Upper lobe of left lung (tissue), 6 donors: ENCODE results near the gene KANSL1. TPM values are rescaled to one million over a fixed set of nuclear protein-coding genes. Genes with fewer than 3 reads are reported as not detected.
"Not testable (repeated sequence)": the region's sequence is repeated elsewhere in the genome, so short reads cannot be mapped to it uniquely, and the experiment has no call there.

Experiments used
- ATAC-seq, 2 donors: fragments of 200-7000 bp; cut with Tn5 transposase; one replicate each; pipeline ENCODE4 v1.9.1; 2022; ENCODE audit warnings: mild to moderate bottlenecking in 2 of 2, moderate library complexity in 2 of 2; ENCODE audit not compliant: low FRiP score in 2 of 2
- DNase-seq, 2 donors: peaks; one replicate each; pipeline ENCODE4 v3.0.0-alpha.2; 2019 to 2020
- H3K27ac ChIP-seq, 4 donors: fragments of 200-600 bp; sonication (generic); one replicate each; pipeline ENCODE4 v1.5.1; 2016 to 2019
- H3K27me3 ChIP-seq, 4 donors: fragments of 200-600 bp; sonication (generic); one replicate each; pipeline ENCODE4 v1.5.1; 2017 to 2019
- H3K36me3 ChIP-seq, 4 donors: fragments of 200-600 bp; sonication (generic); one replicate each; pipeline ENCODE4 v1.5.1; 2016 to 2019
- H3K4me1 ChIP-seq, 4 donors: fragments of 200-600 bp; sonication (generic); one replicate each; pipeline ENCODE4 v1.5.1; 2018 to 2019
- H3K4me3 ChIP-seq, 4 donors: fragments of 200-600 bp; sonication (generic); one replicate each; pipeline ENCODE4 v1.5.1; 2017 to 2019; ENCODE audit warnings: mild to moderate bottlenecking in 2 of 4, moderate library complexity in 1 of 4
- H3K9me3 ChIP-seq, 4 donors: fragments of 200-600 bp; sonication (generic); one replicate each; pipeline ENCODE4 v1.5.1; 2018 to 2019
- EP300 ChIP-seq, 4 donors: sonication (generic); formaldehyde crosslinking; IDR thresholded peaks; one replicate each; pipeline ENCODE4 v1.5.1; 2017; ENCODE audit warnings: antibody characterized with exemption in 4 of 4, control low read depth in 2 of 4
- POLR2A ChIP-seq, 4 donors: fragments of 450-650 bp; IDR thresholded peaks; one replicate each; pipeline ENCODE4 v1.5.1; 2016 to 2017; ENCODE audit warnings: antibody characterized with exemption in 4 of 4, mild to moderate bottlenecking in 2 of 4
- POLR2AphosphoS5 ChIP-seq, 2 donors: sonication (generic); formaldehyde crosslinking; IDR thresholded peaks; one replicate each; pipeline ENCODE4 v1.5.1; 2017; ENCODE audit warnings: antibody characterized with exemption in 2 of 2
- WGBS, 2 donors: methylation state at CpG; one replicate each; pipeline ENCODE4 v1.1.5; 2017 to 2018; 5-methylcytosine and 5-hydroxymethylcytosine counted together
- total RNA-seq, 6 donors: library from RNA; depleted of rRNA in 4 of 6; stranded (reverse); fragments of >200 nt in 4 of 6; gene quantifications; one replicate each; pipeline versions ENCODE4 v1.1.0 to v1.2.1, GENCODE V29; 2016 to 2021
- TF ChIP-seq, protein P1 (sequence below), 6 experiments: fragments of 450-650 bp in 4 of 6; fragments of 200-600 bp in 2 of 6; sonication (generic) in 2 of 6; IDR thresholded peaks; one replicate each; pipeline ENCODE4 v1.5.1; 2016 to 2019; ENCODE audit warnings: antibody characterized with exemption in 6 of 6
- donor health status: DM: no; HTN: no; CAD: no; lungs with moderate emphysema.
- donor health status: DM: no; HTN: yes; CAD: no; lungs with severe emphysema.

Gene KANSL1
- total RNA-seq, 6 donors from 2014 or later, result 60.5 to 294 (median 108) TPM

DNA sequence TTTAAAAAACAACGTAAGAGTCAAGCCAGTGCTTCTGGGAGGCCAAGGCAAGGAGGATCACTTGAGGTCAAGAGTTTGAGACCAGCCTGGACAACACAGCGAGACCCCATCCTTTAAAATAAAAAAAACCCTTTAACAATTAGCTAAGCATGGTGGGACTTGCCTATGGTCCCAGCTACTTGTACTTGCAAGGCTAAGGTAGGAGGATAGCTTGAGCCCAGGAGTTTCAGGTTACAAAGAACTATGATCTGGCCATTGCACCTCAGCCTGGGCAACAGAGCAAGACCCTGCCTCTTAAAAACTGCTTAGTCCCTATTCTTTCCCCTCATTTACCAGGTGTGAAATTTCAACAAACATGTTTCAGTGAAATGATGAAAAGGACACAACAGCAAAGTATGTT, 104.6 kb downstream of the KANSL1 start:
- Histone ChIP-seq H3K27ac (no peak overlapping the region), H3K4me1 (peaks cover 0 to 13% (median 3%) of the 10 kb centered on the region in 4 donors)

DNA sequence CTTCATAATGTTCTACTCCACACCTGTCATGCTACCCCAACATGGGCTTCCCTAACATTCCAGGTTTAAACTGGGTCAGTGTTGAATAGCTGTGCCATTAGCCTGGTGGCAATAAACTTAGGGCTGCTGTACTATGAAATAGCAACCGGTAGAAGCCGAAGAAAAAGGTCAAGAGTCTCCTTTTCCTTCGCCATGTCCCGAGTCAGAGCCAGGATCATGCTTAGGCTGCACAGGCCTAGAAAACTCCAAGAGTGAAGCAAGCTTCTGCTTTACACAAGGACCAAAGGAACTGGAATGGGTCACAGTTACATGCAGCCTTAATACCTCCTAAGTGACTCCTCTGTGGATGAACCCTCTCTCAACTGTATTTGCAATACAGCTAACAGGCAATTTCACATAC, 105.4 kb downstream of the KANSL1 start:
- not testable (repeated sequence) for ATAC-seq, H3K36me3 ChIP-seq, H3K27me3 ChIP-seq, DNase-seq, H3K27ac ChIP-seq, H3K4me3 ChIP-seq, H3K9me3 ChIP-seq
- peaks cover 0 to 13% (median 8%) of the 10 kb centered on the region in 4 donors for H3K4me1 ChIP-seq
- WGBS, 2 donors, result 97 to 100% methylated on average over 4 of the region's 4 CpGs

More for the DNA sequence above, 104.6 kb downstream of the KANSL1 start:
- TF ChIP-seq, protein P1, sequence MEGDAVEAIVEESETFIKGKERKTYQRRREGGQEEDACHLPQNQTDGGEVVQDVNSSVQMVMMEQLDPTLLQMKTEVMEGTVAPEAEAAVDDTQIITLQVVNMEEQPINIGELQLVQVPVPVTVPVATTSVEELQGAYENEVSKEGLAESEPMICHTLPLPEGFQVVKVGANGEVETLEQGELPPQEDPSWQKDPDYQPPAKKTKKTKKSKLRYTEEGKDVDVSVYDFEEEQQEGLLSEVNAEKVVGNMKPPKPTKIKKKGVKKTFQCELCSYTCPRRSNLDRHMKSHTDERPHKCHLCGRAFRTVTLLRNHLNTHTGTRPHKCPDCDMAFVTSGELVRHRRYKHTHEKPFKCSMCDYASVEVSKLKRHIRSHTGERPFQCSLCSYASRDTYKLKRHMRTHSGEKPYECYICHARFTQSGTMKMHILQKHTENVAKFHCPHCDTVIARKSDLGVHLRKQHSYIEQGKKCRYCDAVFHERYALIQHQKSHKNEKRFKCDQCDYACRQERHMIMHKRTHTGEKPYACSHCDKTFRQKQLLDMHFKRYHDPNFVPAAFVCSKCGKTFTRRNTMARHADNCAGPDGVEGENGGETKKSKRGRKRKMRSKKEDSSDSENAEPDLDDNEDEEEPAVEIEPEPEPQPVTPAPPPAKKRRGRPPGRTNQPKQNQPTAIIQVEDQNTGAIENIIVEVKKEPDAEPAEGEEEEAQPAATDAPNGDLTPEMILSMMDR (IDR thresholded peaks at IDR 0.05), result no peak
- no peak for TF ChIP-seq POLR2A (IDR thresholded peaks at IDR 0.05)
- TF ChIP-seq POLR2AphosphoS5 (IDR thresholded peaks at IDR 0.05), result no peak
- TF ChIP-seq EP300 (IDR thresholded peaks at IDR 0.05), result no peak
- Histone ChIP-seq H3K36me3 (peaks cover 0 to 8% (median 0%) of the 10 kb centered on the region in 4 donors), H3K4me3 (no peak overlapping the region), H3K9me3 (no peaks in the 10 kb centered on the region), H3K27me3 (no peaks in the 10 kb centered on the region)
- no peak for DNase-seq
- no peak for ATAC-seq
- 82 to 87% methylated on average over 2 of the region's 2 CpGs for WGBS, 2 donors

DNA sequence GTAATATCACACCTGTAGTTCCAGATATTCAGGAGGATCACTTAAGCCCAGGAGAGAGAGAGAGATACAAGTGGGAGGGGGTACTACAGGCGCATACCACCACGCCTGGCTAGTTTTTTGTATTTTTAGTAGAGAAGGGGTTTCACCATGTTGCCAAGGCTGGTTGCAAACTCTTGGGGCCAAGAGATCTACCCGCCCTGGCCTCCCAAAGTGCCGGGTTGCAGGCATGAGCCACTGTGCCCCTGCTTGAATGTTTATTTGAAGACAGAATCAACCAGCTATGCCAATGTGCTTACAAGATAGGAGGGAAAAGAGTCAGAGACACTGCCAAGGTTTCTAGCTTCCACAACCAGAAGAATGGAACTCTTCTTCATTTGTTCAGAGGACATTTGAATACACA, 106.4 kb downstream of the KANSL1 start:
- H3K4me3 ChIP-seq, result no peak overlapping the region
- TF ChIP-seq EP300 (IDR thresholded peaks at IDR 0.05) (no peak), POLR2AphosphoS5 (IDR thresholded peaks at IDR 0.05) (no peak)
- ATAC-seq (no peak), DNase-seq (no peak)
- peaks cover 0 to 21% (median 16%) of the 10 kb centered on the region in 4 donors for H3K4me1 ChIP-seq
- H3K27me3 ChIP-seq, result no peaks in the 10 kb centered on the region
- no peak overlapping the region for H3K27ac ChIP-seq
- H3K9me3 ChIP-seq, result no peaks in the 10 kb centered on the region
- peaks cover 0 to 11% (median 0%) of the 10 kb centered on the region in 4 donors for H3K36me3 ChIP-seq
- WGBS, 2 donors, result 92 to 97% methylated on average over 4 of the region's 4 CpGs

DNA sequence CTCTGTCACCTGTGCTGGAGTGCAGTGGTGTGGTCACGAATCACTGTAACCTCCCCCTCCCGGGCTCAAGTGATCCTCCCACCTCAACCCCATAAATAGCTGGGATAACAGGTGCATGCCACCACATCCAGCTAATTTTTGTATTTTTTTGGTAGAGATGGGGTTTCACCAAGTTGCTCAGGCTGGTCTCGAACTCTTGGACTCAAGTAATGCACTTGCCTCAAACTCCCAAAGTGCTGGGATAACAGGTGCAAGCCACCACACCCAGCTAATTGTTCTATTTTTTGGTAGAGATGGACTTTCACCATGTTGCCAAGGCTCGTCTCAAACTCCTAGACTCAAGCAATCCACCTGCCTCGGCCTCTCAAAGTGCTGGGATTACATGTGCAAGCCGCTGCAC, 107.7 kb downstream of the KANSL1 start:
- Histone ChIP-seq H3K9me3 (no peaks in the 10 kb centered on the region), H3K4me3 (no peak overlapping the region), H3K27me3 (no peaks in the 10 kb centered on the region), H3K27ac (no peak overlapping the region), H3K4me1 (peaks cover 0 to 21% (median 16%) of the 10 kb centered on the region in 4 donors), H3K36me3 (peaks cover 0 to 14% (median 0%) of the 10 kb centered on the region in 4 donors)
- WGBS, 2 donors, result 95 to 96% methylated on average over 6 of the region's 6 CpGs
- ATAC-seq (no peak), DNase-seq (no peak)
- TF ChIP-seq, protein P1 (IDR thresholded peaks at IDR 0.05), result no peak
- TF ChIP-seq POLR2A (IDR thresholded peaks at IDR 0.05) (no peak), POLR2AphosphoS5 (IDR thresholded peaks at IDR 0.05) (no peak), EP300 (IDR thresholded peaks at IDR 0.05) (no peak)

DNA sequence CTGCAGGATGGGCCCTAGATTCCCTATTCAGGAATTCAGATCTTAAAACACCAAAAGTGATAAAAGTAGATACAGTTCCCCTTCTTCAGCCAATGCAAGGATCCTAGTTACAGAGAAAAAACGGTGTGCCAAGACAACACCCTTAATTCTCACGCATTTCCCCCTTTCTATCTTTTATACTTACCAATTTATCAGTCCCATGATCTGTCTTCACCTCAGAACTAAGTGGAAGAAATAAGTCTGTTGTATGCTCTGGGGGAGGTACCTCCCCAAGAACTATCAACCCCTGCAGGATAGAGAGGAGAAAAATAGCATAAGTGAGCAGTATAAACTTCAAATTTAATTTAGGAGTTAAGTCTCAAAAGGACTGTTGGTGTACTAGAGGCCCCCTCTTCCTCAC, 111.0 kb downstream of the KANSL1 start:
- peaks cover 0 to 12% (median 0%) of the 10 kb centered on the region in 4 donors for H3K36me3 ChIP-seq
- no peak overlapping the region for H3K4me3 ChIP-seq
- peaks cover 4 to 28% (median 9%) of the 10 kb centered on the region in 4 donors for H3K4me1 ChIP-seq
- ATAC-seq, result no peak
- H3K27me3 ChIP-seq, result no peaks in the 10 kb centered on the region
- H3K27ac ChIP-seq, result no peak overlapping the region
- no peaks in the 10 kb centered on the region for H3K9me3 ChIP-seq
- 80 to 81% methylated on average over 2 of the region's 2 CpGs for WGBS, 2 donors
- DNase-seq, result no peak
- TF ChIP-seq POLR2AphosphoS5 (IDR thresholded peaks at IDR 0.05) (no peak), EP300 (IDR thresholded peaks at IDR 0.05) (no peak), POLR2A (IDR thresholded peaks at IDR 0.05) (no peak)
- TF ChIP-seq, protein P1 (IDR thresholded peaks at IDR 0.05), result no peak

DNA sequence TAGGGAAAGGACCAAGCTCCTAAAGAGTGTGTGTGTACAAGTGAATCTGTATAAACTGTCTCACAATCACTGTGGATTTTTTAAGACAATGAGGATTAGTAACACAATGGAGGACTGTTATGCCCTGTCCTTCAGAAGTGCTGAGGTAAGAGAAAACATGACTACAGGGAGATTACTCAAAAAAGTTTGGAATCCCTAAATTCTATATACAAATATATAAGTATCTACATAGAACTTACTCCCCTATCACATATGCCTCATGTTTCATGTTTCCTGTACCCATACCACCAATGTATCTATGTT, 112.3 kb downstream of the KANSL1 start:
- no peak for DNase-seq
- H3K36me3 ChIP-seq, result peaks cover 0 to 12% (median 0%) of the 10 kb centered on the region in 4 donors
- H3K27me3 ChIP-seq, result no peaks in the 10 kb centered on the region
- no peak overlapping the region for H3K4me3 ChIP-seq
- H3K9me3 ChIP-seq, result no peaks in the 10 kb centered on the region
- ATAC-seq, result no peak
- no peak overlapping the region for H3K27ac ChIP-seq
- TF ChIP-seq EP300 (IDR thresholded peaks at IDR 0.05), result no peak
- TF ChIP-seq POLR2A (IDR thresholded peaks at IDR 0.05), result no peak
- TF ChIP-seq POLR2AphosphoS5 (IDR thresholded peaks at IDR 0.05), result no peak
- TF ChIP-seq, protein P1 (IDR thresholded peaks at IDR 0.05), result no peak
- peaks cover 4 to 28% (median 9%) of the 10 kb centered on the region in 4 donors for H3K4me1 ChIP-seq
